HEK293T (cell line): Measurements from ENCODE around the gene HADH.

Source experiments
- CTCF ChIA-PET: fragments of 350-600 bp; formaldehyde crosslinking; extraction: SDS; loops from one replicate; lab custom pipeline; 2021; ENCODE audit warnings: antibody characterized with exemption, inconsistent platforms; lab: Yijun Ruan, JAX
- POLR2A ChIA-PET: fragments of 350-600 bp; formaldehyde crosslinking; extraction: SDS; loops from one replicate; lab custom pipeline; 2020; ENCODE audit warnings: antibody characterized with exemption, inconsistent platforms; lab: Yijun Ruan, JAX
- DNase-seq: peaks from one replicate; pipeline ENCODE4 v3.0.0; 2012; ENCODE audit warnings: mixed read lengths; ENCODE audit errors: extremely low spot score
- ARNT ChIP-seq: fragments of 450-650 bp; IDR thresholded peaks from 2 replicates; pipeline ENCODE4 v1.6.1; 2017; ENCODE audit warnings: mild to moderate bottlenecking
- BHLHE40 ChIP-seq: fragments of 450-650 bp; IDR thresholded peaks from 2 replicates; pipeline ENCODE4 v1.6.1; 2016; ENCODE audit warnings: mild to moderate bottlenecking, moderate library complexity, borderline replicate concordance
- CTBP1 ChIP-seq: fragments of 450-650 bp; IDR thresholded peaks from 2 replicates; pipeline ENCODE4 v1.6.1; 2016; ENCODE audit warnings: borderline replicate concordance
- ELF4 ChIP-seq: fragments of 450-650 bp; IDR thresholded peaks from 2 replicates; pipeline ENCODE4 v1.6.1; 2017; ENCODE audit warnings: antibody characterized with exemption
- FOXA1 ChIP-seq: fragments of 450-650 bp; IDR thresholded peaks from 2 replicates; pipeline ENCODE4 v1.6.1; 2016; ENCODE audit warnings: mild to moderate bottlenecking
- FOXK2 ChIP-seq: fragments of 450-650 bp; IDR thresholded peaks from 2 replicates; pipeline ENCODE4 v1.6.1; 2016; ENCODE audit warnings: mild to moderate bottlenecking
- FOXM1 ChIP-seq: fragments of 450-650 bp; IDR thresholded peaks from 2 replicates; pipeline ENCODE4 v1.6.1; 2017; ENCODE audit warnings: mild to moderate bottlenecking, borderline replicate concordance
- HDGF ChIP-seq: fragments of 450-650 bp; IDR thresholded peaks from 2 replicates; pipeline ENCODE4 v1.6.1; 2017; ENCODE audit warnings: antibody characterized with exemption, borderline replicate concordance
- L3MBTL2 ChIP-seq: fragments of 450-650 bp; conservative IDR thresholded peaks from 2 replicates; pipeline ENCODE4 v1.6.1; 2016; ENCODE audit warnings: mild to moderate bottlenecking
- LEF1 ChIP-seq: fragments of 450-650 bp; IDR thresholded peaks from 2 replicates; pipeline ENCODE4 v1.6.1; 2017; ENCODE audit warnings: mild to moderate bottlenecking, borderline replicate concordance
- NFRKB ChIP-seq: fragments of 450-650 bp; IDR thresholded peaks from 2 replicates; pipeline ENCODE4 v1.6.1; 2016; ENCODE audit warnings: mild to moderate bottlenecking, moderate library complexity
- SP1 ChIP-seq: fragments of 450-650 bp; IDR thresholded peaks from 2 replicates; pipeline ENCODE4 v1.6.1; 2017
- SUZ12 ChIP-seq: fragments of 450-650 bp; IDR thresholded peaks from 2 replicates; pipeline ENCODE4 v1.6.1; 2016; ENCODE audit warnings: mild to moderate bottlenecking
- TARDBP ChIP-seq: fragments of 450-650 bp; IDR thresholded peaks from 2 replicates; pipeline ENCODE4 v1.6.1; 2016
- ZNF384 ChIP-seq: fragments of 450-650 bp; IDR thresholded peaks from 2 replicates; pipeline ENCODE4 v1.6.1; 2016
- TF ChIP-seq, protein P1 (sequence below): fragments of 450-650 bp; IDR thresholded peaks from 2 replicates; pipeline ENCODE4 v1.6.1; 2016

Gene HADH

DNA sequence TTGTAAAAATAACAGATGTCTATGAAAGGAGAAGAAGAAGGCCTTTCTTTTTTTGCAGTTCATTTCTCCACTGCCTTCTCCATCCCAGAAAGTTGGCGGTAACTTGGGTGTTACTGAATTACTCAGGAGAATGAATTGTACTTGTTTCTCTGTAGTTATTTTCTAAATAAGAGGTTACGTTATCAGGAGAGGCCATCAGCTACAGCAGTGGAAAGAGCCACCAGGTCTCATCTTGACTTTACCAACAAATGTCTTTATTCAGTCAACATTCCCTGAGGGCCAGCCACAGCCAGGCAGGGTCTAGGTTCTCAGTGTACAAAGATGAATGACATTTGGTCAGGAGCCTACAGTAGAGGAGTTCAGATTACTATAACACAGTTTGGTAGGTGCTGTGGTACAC lies 8.1 kb downstream of the HADH start:
- ChIA-PET POLR2A (no interaction called here), CTCF (no interaction called here)
- TF ChIP-seq, protein P1, sequence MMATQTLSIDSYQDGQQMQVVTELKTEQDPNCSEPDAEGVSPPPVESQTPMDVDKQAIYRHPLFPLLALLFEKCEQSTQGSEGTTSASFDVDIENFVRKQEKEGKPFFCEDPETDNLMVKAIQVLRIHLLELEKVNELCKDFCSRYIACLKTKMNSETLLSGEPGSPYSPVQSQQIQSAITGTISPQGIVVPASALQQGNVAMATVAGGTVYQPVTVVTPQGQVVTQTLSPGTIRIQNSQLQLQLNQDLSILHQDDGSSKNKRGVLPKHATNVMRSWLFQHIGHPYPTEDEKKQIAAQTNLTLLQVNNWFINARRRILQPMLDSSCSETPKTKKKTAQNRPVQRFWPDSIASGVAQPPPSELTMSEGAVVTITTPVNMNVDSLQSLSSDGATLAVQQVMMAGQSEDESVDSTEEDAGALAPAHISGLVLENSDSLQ, result no peak
- TF ChIP-seq FOXM1, result no peak
- no peak for DNase-seq

DNA sequence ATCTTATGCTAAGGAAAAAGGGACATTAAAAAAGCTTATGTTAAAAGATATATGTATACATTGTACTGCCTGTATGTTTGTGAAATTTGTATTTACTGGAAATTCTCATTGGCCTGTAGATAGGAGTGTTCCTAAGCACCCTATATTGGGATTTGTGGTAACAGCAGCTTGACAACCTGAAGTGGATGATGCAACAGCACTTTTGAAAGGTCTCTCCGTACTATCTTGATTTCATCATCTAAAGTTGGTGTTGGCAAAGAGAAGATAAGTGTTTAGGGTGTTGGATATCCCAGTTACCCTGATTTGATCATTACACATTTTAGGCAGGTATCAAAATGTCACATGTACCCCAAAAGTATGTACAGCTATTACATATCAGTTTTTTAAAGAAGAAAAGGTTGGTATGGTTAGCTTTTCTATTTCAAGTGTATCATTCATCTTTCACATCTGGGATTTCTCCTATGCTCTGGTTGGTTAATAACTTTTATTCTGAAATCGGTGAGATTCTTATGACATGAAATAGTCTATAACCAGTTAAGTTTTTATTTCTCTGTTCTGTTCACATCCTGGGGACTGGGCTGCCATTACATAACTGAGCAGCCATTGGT lies 10.3 kb downstream of the HADH start:
- CTCF ChIA-PET, result no interaction called here
- POLR2A ChIA-PET, result no interaction called here
- no peak for DNase-seq
- TF ChIP-seq FOXK2 (no peak), SUZ12 (no peak), FOXA1 (no peak), ZNF384 (no peak), CTBP1 (no peak), L3MBTL2 (no peak), LEF1 (no peak), HDGF (no peak), SP1 (no peak), ELF4 (no peak), BHLHE40 (no peak), TARDBP (no peak), NFRKB (no peak)
- TF ChIP-seq, protein P1, result no peak

DNA sequence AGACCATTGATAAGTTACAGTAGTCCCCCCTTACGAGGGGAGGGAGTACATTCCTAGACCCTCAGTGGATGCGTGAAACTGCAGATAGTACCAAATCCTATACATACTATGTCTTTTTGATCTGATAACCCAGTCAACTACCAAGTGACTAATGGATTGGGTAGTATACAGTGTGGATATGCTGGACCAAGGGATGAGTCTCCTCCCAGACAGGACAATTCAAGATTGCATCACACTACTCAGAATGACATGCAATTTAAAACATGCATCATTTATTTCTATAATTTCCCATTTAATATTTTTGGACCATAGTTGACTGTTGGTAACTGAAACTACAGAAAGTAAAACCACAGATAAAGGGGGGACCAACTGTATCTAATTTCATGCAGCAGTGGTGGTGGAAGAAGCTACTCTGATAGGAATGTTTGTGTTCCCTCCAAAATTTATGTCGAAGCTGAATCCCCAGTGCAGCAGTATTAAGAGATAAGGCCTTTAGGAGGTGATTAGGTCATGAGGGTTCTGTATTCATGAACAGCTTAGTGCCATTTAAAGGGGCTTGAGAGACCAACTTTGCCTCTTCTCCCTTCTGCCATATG lies 11.9 kb downstream of the HADH start:
- no peak for TF ChIP-seq ELF4
- no peak for TF ChIP-seq TARDBP
- TF ChIP-seq CTBP1, result no peak
- TF ChIP-seq LEF1, result no peak
- TF ChIP-seq FOXA1, result no peak
- DNase-seq, result no peak
- POLR2A ChIA-PET, result interaction anchor here (1.3 kb wide), 1 partner anchor 11 kb away, joined by 3 read pairs; no protein-coding TSS in a partner anchor
- CTCF ChIA-PET, result interaction anchor here (1.8 kb wide), 1 partner anchor 17 kb away, joined by 6 read pairs; no protein-coding TSS in a partner anchor

DNA sequence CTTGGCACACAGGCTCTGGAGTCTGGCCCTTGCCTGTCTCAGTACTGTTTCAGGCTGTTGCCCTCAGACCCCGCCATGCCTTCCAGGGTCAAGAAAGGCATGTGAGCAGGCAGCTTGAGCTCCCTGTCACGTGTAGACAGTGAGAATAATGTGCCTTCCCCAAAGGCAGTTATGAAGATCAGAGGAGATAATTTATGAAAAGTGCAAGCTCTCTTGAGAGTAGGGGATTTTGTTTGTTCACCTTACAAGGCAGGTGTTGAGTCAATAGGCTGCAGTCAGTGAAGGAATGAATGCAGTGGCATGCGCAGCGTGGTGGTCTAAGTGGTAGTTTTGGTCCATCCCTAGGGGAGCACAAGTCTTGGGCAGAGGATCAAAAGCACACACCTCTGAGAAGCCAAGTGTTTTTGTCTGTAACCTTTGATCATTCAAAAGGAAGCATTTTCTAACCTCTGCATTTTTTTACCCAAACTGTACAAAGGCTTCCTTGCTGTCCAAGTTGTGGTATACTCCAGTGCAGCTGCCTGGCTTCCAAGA lies 14.4 kb downstream of the HADH start:
- ChIA-PET CTCF (no interaction called here), POLR2A (no interaction called here)
- no peak for DNase-seq
- TF ChIP-seq FOXA1 (no peak), SUZ12 (no peak), HDGF (no peak), SP1 (no peak), LEF1 (no peak), TARDBP (no peak), CTBP1 (no peak), BHLHE40 (no peak), ELF4 (no peak), NFRKB (no peak)

DNA sequence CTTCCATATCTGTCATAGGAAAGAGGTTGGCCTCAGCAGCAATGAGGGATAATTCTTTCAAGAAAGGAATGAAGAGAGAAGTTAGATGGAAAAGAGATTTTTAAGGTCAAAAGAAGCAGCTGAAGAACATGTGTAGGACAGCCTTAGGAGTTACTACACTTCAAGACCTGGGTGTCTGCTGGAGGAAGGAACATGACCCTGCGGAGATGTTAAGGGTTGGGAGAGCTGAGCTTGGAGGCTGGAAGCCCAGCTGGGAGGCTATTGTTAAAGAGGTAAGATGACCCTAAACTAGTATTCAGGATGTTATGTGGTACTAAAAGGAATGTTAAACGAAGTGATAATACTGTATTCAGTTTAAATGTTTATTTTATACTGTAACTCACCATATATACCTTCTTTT lies 15.0 kb downstream of the HADH start:
- POLR2A ChIA-PET, result no interaction called here
- TF ChIP-seq FOXA1 (no peak), SUZ12 (no peak)
- DNase-seq, result no peak
- CTCF ChIA-PET, result no interaction called here

DNA sequence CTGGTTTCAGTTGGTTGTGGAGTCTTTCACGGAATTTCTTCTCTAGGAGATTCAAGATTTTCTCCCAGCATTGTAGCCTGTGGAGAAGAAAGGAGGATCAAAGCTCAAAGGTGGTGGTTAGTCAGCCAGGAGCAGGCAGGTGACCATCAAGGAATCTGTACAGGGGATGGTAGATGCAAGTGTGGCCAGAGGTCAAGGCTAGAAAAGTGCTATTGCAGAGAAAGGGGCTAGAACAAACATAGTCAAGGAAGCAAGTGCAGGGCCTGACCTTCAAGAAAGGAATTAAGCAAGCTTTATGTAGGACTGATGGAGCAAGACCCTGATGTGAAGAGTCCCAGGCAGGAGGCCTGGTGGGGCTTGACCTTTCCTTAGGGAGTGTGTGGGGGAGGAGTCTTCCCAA lies 16.1 kb downstream of the HADH start:
- ChIA-PET POLR2A (no interaction called here), CTCF (no interaction called here)
- TF ChIP-seq L3MBTL2 (no peak), BHLHE40 (no peak), TARDBP (no peak), LEF1 (no peak), NFRKB (no peak), SUZ12 (no peak), FOXK2 (no peak), CTBP1 (no peak), FOXM1 (no peak), HDGF (no peak), SP1 (no peak), ELF4 (no peak), FOXA1 (no peak), ARNT (no peak), ZNF384 (no peak)
- TF ChIP-seq, protein P1, result no peak
- DNase-seq, result no peak

DNA sequence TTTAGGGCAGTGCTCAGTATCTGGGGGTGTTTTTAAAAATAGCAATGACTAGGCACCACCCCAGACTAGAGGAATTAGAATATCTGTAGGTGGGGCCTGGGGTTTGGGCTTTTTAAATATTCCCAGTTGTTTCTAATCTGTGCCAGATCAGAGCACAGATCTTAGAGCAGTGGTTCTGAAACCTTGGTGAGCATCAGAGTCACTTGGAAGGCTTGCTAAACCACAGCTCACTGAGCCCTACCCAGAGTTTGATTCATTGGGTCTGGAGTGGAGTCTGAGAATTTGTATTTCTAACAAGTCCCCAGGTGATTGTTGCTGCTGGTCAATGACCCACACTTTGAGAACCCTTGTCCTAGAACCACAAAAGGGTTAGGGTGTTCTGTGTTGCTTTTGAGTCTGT lies 16.7 kb downstream of the HADH start:
- POLR2A ChIA-PET, result no interaction called here
- DNase-seq, result no peak
- CTCF ChIA-PET, result no interaction called here
- TF ChIP-seq SUZ12 (no peak), ZNF384 (no peak), NFRKB (no peak), FOXA1 (no peak), FOXK2 (no peak), TARDBP (no peak), HDGF (no peak)
